ENCODE data around the gene ROBO2.

Gene ROBO2

DNA sequence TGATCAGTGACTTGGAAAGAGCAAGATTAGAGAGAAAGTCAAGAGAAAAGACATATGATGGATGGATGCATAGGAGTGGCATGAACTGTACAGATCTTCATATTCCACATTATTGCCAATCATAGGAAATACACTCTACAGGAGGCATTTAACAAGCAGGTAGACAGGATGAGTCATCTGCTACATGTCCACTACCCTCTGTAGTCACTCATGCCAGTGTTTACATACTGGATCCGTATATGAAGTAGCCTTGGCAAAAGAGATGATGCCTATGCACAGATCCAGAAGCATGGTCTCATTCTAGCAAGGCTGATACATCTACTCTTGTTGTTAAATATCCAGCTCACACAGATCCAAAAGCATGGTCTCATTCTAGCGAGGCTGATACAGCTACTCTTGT lies 632.1 kb downstream of the ROBO2 start:
- Histone ChIP-seq H3K4me1 (ENCODE audit: control insufficient read depth, insufficient read depth, low read length) (no peaks in the 10 kb centered on the region), H3K36me3 (ENCODE audit: control insufficient read depth, insufficient read depth, low read length) (no peaks in the 10 kb centered on the region), H3K9ac (ENCODE audit: low read length) (no peak overlapping the region), H3K27me3 (ENCODE audit: control insufficient read depth, insufficient read depth, low read length) (no peaks in the 10 kb centered on the region), H3K27ac (ENCODE audit: low read depth, low read length) (no peak overlapping the region), H3K4me3 (ENCODE audit: low read length) (no peak overlapping the region)

DNA sequence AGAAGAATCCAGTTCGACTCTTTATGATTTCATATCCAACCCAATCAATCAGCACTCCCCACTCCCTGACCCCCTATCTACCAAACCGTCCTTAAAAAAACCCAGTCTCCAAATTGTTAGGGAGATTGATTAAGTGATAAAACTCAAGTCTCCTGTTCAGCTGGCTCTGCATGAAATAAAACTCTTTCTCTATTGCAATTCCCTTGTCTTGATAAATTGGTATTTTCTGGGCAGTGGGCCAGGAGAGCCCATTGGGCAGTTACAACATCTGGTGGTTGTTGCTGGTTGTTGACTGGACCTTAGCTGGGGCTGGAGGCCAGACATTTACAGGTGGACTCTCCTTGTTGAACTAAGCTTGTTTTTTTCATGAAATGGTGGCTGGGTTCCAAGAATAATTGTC lies 642.3 kb downstream of the ROBO2 start:
- no peak overlapping the region for H3K9ac ChIP-seq (ENCODE audit: low read length)
- H3K27ac ChIP-seq (ENCODE audit: low read depth, low read length), result no peak overlapping the region
- H3K27me3 ChIP-seq (ENCODE audit: control insufficient read depth, insufficient read depth, low read length), result no peaks in the 10 kb centered on the region
- H3K4me1 ChIP-seq (ENCODE audit: control insufficient read depth, insufficient read depth, low read length), result no peaks in the 10 kb centered on the region
- no peak overlapping the region for H3K4me3 ChIP-seq (ENCODE audit: low read length)
- H3K36me3 ChIP-seq (ENCODE audit: control insufficient read depth, insufficient read depth, low read length), result no peaks in the 10 kb centered on the region

DNA sequence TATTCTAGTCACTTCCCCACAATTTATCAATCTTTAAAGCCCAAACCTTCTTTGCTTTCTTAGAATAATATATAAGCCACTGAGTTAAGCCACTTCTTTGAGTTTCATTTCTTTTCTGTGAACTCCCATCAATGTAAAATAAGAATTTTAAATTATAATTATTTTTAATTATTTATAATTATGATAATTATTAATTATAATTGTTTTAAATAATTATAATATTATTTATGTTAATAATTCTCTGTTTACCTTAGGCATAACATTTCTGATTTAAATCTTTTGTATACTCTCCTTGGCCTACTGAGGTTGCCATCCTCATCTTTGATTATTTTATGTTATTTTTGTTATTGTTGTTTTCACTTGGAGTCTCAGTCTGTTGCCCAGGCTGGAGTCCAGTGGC lies 644.2 kb downstream of the ROBO2 start:
- Histone ChIP-seq H3K9ac (ENCODE audit: low read length) (no peak overlapping the region), H3K4me3 (ENCODE audit: low read length) (no peak overlapping the region), H3K27me3 (ENCODE audit: control insufficient read depth, insufficient read depth, low read length) (no peaks in the 10 kb centered on the region), H3K36me3 (ENCODE audit: control insufficient read depth, insufficient read depth, low read length) (no peaks in the 10 kb centered on the region), H3K27ac (ENCODE audit: low read depth, low read length) (no peak overlapping the region), H3K4me1 (ENCODE audit: control insufficient read depth, insufficient read depth, low read length) (no peaks in the 10 kb centered on the region)

DNA sequence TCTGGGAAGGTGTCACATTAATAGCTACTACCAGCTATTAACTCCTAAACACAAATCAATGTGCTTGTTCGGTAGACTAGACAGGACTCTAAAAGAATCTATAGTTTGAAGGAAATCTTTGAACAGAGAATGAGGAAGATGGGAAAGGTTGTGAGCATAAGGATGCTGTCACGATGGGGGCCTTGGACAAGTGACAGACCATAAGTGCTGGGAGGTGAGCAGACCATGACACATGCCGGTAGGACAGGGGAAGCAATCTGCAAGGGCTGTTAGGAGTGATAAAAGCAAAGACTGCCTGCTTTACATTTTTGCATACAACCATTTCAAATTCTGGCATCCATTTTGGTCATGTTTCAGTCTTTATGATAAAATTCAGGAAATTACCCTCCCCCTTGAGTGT lies 645.8 kb downstream of the ROBO2 start:
- H3K4me3 ChIP-seq (ENCODE audit: low read length), result no peak overlapping the region
- H3K27me3 ChIP-seq (ENCODE audit: control insufficient read depth, insufficient read depth, low read length), result no peaks in the 10 kb centered on the region
- no peaks in the 10 kb centered on the region for H3K36me3 ChIP-seq (ENCODE audit: control insufficient read depth, insufficient read depth, low read length)
- no peak overlapping the region for H3K9ac ChIP-seq (ENCODE audit: low read length)
- H3K27ac ChIP-seq (ENCODE audit: low read depth, low read length), result no peak overlapping the region
- no peaks in the 10 kb centered on the region for H3K4me1 ChIP-seq (ENCODE audit: control insufficient read depth, insufficient read depth, low read length)

DNA sequence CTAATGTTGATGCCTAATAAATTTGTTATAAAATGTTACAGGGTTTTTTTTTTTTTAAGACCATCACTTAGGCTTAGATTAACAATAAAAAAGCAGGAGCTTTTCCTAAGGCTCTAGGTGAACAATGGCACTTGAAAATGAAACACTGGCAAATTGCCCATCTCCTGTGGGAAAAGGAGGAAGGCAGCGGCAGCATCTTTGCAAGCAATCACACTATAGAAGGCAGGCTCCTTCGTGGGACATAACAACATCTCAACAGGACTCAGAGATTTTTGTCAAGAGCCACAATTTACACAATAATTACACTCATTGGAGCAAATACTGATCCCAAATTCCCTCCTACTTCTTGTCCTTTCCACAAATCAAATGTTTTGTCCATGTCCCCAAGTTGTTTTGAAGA lies 646.7 kb downstream of the ROBO2 start:
- no peak overlapping the region for H3K4me3 ChIP-seq (ENCODE audit: low read length)
- no peaks in the 10 kb centered on the region for H3K27me3 ChIP-seq (ENCODE audit: control insufficient read depth, insufficient read depth, low read length)
- no peaks in the 10 kb centered on the region for H3K36me3 ChIP-seq (ENCODE audit: control insufficient read depth, insufficient read depth, low read length)
- H3K4me1 ChIP-seq (ENCODE audit: control insufficient read depth, insufficient read depth, low read length), result no peaks in the 10 kb centered on the region
- H3K27ac ChIP-seq (ENCODE audit: low read depth, low read length), result no peak overlapping the region
- no peak overlapping the region for H3K9ac ChIP-seq (ENCODE audit: low read length)

DNA sequence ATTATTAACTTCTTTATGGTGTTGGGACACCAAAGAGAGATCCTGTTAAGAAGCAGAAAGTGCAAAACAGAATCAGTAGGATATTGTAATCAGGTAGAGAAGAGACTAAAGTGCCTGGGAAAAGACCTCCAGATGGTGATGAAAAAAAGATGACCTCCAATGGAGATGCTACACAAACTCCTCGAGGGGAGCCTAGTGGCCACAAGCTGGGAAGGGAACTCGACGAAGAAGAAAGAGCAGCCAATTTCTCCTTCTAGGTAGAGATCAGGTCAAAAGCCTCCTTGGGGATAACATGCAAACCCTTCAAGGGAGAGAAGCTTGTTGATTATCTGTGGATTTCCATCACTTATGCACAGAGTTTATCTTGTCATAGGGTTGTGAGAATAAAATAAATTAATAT lies 647.6 kb downstream of the ROBO2 start:
- Histone ChIP-seq H3K36me3 (ENCODE audit: control insufficient read depth, insufficient read depth, low read length) (no peaks in the 10 kb centered on the region), H3K4me3 (ENCODE audit: low read length) (no peak overlapping the region), H3K4me1 (ENCODE audit: control insufficient read depth, insufficient read depth, low read length) (no peaks in the 10 kb centered on the region), H3K9ac (ENCODE audit: low read length) (no peak overlapping the region), H3K27me3 (ENCODE audit: control insufficient read depth, insufficient read depth, low read length) (no peaks in the 10 kb centered on the region), H3K27ac (ENCODE audit: low read depth, low read length) (no peak overlapping the region)

DNA sequence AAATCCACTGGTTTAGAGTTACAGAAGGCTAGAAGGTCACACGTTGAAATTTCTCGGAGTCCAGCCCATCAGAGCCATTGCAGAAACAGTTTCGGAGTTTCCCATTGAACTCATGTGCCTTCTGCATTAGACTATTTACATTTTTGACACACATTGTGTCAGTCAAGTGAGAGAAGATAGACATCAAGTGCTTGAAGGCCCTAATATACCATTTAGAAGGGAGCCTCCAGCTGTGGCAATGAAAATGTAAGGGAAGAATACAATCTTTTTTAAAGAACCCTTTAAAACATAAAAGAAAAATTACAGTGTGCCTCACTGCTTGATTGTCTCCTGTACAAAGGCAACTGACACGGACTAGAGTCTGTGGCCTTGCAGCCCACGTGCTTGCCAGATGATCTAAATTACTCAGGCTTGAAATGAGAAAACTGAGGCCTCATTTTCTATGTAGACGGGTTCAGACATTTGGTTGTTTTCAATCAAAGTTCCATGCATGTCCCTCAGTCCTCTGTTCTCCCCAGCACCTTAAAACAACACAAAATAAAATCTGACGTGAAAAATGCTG lies 650.5 kb downstream of the ROBO2 start:
- Histone ChIP-seq H3K36me3 (ENCODE audit: control insufficient read depth, insufficient read depth, low read length) (no peaks in the 10 kb centered on the region), H3K4me3 (ENCODE audit: low read length) (no peak overlapping the region), H3K27ac (ENCODE audit: low read depth, low read length) (no peak overlapping the region), H3K4me1 (ENCODE audit: control insufficient read depth, insufficient read depth, low read length) (no peaks in the 10 kb centered on the region), H3K27me3 (ENCODE audit: control insufficient read depth, insufficient read depth, low read length) (no peaks in the 10 kb centered on the region), H3K9ac (ENCODE audit: low read length) (no peak overlapping the region)

DNA sequence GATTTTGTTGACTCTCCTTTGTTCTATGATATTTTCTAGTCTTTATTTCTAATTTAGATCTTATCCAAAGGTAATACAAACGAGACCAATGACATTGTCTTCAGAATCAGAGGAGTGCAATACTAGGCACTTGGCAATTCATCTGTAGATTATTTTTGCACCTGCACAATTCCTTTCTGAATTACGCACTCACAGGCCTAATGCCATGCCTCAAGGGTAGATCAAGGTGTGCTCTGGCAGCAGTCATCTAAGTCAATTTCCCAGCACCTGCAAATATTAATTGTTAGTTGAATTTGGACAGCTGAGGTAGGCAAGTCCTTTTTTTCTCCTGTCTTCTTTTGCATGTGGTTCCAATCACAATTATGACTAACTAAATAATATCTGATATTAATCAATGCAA lies 653.2 kb downstream of the ROBO2 start:
- H3K27me3 ChIP-seq (ENCODE audit: control insufficient read depth, insufficient read depth, low read length), result no peaks in the 10 kb centered on the region
- no peaks in the 10 kb centered on the region for H3K36me3 ChIP-seq (ENCODE audit: control insufficient read depth, insufficient read depth, low read length)
- H3K4me1 ChIP-seq (ENCODE audit: control insufficient read depth, insufficient read depth, low read length), result no peaks in the 10 kb centered on the region
- no peak overlapping the region for H3K27ac ChIP-seq (ENCODE audit: low read depth, low read length)
- H3K9ac ChIP-seq (ENCODE audit: low read length), result no peak overlapping the region
- H3K4me3 ChIP-seq (ENCODE audit: low read length), result no peak overlapping the region

DNA sequence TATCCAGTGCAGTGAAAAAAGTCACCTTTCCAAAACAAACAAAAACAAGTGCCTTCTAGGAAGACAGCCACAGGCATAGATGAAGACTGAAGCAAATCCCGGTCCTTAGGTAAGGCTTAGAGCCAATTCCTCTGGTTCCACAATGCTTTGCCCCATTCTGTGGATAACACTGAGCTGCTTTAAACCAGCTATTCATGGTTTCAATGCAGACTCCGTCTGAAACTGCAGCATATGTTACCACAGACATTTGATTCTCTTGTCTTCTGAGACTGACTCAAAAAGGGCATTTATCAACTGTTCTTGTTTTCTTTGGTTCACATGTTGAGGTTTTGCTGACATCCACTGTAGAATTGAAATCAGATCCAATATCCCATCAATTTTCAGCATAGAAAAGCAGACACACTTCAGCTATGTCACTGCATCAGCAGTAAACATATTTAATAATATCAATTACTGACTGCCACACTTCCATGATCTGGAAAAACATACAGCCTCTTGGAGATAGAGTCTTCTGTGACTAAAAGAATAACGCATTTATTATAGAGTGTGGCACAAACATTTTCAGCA lies 659.3 kb downstream of the ROBO2 start:
- Histone ChIP-seq H3K9ac (ENCODE audit: low read length) (no peak overlapping the region), H3K4me3 (ENCODE audit: low read length) (no peak overlapping the region), H3K27ac (ENCODE audit: low read depth, low read length) (no peak overlapping the region)

More for the DNA sequence above, 659.3 kb downstream of the ROBO2 start:
- Histone ChIP-seq H3K27me3 (ENCODE audit: control insufficient read depth, insufficient read depth, low read length) (no peaks in the 10 kb centered on the region), H3K4me1 (ENCODE audit: control insufficient read depth, insufficient read depth, low read length) (no peaks in the 10 kb centered on the region), H3K36me3 (ENCODE audit: control insufficient read depth, insufficient read depth, low read length) (no peaks in the 10 kb centered on the region)
